A172 (cell line): ENCODE data around the gene APBA3. TPM values are rescaled to one million over a fixed set of nuclear protein-coding genes. Genes with fewer than 3 reads are reported as not detected.
A peak's percentile ranks its signal among the peaks of the same experiment; 100 is the strongest.
"Not testable (repeated sequence)": the region's sequence is repeated elsewhere in the genome, so short reads cannot be mapped to it uniquely, and the experiment has no call there.

ENCODE experiments used
- DNase-seq: peaks from one replicate; pipeline ENCODE4 v3.0.0-alpha.2; 2015; ENCODE audit warnings: low spot score
- total RNA-seq: library from RNA; depleted of rRNA; stranded (reverse); fragments of >200 nt; shearing (Covaris generic); gene quantifications from 2 replicates; pipeline ENCODE4 v1.2.3, GENCODE V29; 2014

The APBA3 gene
- total RNA-seq, 1 experiment from 2014 or later = 28.7 TPM

DNA sequence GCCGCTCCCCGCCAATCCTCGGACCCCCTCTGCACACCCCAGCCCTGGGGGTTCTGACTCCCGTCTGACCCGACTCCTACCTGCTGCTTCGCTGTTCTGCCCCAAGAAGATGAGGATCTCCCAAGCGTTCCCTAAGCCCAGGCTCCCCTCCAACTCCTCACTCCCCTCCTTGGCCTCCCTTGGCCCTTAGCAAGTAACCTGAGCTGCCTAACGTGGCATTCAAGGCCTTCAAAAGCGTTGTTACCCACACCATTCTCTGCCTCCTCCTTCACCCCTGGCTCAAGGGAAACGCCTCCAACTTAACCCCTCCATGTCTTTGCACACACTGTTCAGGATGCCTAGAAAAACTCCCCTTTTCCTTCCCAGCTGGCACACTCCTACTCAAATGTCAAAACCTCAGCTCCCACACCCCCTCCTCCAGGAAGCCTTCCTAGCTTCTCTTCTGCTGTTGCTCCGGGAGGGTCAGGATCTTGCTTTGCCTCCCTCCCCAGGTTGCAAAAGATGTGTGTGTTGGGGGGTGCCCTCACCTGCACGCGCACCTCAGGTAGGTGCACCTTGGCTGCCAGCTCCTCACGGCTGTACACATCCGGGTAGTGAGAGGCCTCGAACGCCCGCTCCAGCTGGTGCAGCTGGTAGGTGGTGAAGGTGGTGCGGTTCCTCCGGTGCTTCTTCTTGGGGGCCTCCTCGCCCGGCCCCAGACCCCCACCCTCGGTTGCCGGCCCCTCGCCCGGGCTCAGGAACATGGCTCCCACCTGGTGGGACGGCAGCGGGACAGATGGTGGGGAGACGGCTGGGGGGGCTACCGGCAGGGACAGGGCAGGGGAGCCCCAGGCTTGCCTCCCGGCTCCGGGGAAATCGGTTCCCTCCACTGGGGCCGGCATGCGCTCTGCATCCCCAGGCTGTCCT is 9.8 kb upstream of the APBA3 start:
- no peak for DNase-seq

DNA sequence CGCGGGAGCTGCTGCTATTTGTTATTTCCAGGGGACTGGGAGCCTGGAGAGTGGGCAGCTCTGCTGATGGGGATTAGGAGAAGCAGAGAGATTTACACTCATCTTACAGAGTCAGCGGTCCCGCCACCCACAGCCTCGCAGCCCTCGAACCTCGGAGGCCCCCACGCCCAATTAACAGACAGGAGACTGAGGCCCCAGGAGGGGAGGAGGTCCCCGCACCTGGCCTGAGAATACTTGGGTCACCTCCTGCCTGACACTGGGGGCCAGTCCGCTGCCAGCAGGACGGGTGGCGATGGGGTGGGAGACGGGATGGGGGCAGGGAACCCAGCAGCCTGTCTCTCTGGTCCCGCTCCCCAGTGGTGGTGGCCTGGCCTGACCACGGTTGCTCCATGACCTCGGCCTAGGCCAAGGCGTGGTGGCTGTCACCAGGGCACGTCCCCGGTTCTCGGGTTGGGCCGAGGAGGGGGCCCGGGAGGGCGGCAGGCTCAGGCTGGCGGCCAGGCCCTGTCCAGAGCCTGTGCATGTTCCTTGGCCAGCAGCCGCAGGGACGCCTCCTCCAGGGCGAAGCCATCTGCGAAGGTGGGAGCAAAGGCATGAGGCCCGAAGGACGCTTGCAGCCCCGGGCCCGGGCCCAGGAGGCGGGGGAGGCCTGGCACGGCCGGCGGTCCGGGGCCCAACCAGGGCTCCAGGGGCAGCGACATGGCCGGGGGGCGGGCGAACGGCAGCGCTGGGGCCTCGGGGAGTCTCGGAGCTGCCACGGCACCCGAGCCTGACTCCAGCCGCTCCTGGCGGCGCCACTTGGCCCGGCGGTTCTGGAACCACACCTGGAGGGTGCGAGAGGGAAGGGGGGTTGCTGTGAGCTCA is 8.9 kb upstream of the APBA3 start:
- DNase-seq = no peak

DNA sequence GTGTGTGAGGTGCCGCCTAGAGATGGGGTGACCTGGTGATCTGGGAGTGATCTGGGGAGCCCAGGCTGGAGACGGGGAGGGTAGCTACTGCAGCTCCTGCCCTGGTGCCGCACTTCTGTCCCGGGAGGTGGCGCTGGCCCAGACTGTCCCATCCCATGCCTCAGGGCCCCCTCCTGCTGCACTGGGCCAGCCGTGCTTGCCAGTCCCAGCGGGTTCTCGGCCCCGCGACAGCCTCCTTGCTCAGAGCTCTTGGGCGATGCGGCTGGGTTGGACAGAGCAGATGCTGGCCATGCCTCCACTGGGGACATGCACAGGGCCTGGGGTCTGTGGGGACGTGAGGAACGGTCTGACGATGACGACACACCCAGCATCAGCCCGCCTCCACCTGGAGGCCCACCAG is 8.0 kb upstream of the APBA3 start:
- no peak for DNase-seq

DNA sequence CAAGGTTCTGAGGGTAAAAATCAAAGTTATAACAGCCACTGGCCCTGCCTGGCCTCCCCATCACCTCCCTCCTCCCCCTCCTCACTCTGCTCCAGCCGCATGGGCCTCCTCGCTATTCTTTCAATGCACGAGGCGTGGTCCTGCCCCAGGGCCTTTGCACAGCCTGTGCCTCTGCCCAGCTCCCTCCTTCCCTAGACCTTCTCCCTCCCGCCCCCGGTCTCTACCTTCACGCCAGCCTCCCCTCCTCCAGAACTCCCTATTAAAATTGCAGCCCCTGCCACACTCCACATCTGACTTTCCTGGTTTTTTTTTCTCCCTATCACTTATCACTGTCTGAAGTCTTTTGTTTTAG is 7.2 kb upstream of the APBA3 start:
- DNase-seq = no peak

DNA sequence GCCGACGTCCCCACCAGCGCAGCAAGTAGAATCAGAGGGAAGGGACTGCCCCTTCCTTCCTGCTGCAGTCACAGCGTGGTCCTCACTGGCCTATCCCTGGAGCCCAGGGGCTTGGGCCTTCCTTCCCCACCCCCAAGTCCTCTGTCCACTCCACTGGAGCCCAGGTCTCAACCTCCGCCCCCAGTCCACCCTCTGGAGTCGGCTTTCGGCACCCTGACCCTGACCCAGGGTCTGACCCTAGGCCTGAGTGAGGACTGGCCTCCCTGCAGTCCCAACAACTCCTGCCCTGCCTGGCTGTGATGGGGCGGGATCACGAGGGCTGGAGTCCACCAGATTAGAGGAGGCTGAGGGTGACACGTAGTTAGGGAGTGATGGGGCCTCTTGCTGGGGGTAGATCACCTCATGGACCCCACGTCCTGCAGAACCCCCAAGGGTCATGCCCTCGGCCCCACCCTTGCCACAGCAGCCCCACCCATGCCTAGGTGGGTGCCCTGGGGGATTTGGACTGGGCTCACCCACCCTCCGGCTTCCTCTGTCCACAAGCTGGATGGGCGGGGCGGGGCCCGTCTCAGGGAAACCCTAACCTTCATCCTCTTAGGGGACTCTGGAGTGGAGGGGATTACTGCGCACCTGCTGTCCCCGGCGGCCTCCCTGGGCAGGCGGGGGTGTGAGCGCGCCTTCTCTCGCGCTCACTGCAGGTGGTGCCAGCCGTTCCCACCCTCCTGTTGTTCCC is 6.7 kb upstream of the APBA3 start:
- DNase-seq = no peak

DNA sequence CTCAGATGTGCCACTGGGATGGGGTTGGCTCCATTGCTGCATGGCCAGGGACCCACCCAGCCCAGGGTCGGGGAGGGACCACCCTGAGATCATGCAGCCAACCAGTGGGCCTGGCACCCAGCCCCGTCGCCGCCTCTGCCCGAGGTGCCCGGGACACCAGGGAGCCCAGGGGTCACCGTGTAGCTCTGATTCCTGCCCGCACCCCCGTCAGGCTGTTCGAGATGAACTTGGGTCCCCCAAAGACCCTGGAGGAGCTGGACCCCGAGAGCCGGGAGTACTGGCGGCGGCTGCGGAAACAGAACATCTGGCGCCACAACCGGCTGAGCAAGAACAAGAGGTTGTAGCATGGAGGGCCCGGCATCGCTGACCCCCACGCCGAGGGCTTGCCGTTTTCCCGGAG is 5.6 kb upstream of the APBA3 start:
- no peak for DNase-seq

DNA sequence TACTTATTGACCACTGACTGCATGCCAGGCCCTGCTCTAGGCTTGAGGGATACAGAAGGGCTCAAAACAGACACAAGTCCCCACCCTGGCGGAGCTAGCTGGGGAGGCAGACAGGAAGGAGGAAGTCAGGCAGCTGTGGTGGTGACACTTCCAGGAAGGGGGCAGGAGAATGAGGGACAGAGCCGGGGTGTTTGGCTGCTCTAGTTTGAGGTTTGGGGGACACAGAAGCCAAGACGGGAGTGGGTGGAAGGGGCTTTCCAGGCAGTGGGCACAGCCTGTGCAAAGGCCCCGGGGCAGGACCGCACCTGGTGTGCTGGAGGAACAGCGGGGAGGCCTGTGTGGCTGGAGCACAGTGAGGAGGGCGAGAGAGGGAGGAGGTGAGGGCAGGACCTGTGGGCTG is 5.0 kb upstream of the APBA3 start:
- DNase-seq = no peak

DNA sequence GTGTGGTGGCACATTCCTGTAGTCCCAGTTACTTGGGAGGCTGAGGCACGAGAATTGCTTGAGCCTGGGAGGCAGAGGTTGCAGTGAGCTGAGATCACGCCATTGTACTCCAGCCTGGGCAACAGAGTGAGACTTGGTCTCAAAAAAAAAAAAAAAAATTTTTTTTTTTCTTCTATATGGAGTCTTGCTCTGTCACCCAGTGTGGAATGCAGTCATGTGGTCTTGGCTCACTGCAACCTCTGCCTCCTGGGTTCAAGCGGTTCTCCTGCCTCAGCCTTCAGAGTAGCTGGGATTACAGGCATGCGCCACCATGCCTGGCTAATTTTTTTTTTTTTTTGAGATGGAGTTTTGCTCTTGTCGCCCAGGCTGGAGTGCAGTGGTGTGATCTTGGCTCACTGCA is 4.3 kb upstream of the APBA3 start:
- DNase-seq = not testable (repeated sequence)

DNA sequence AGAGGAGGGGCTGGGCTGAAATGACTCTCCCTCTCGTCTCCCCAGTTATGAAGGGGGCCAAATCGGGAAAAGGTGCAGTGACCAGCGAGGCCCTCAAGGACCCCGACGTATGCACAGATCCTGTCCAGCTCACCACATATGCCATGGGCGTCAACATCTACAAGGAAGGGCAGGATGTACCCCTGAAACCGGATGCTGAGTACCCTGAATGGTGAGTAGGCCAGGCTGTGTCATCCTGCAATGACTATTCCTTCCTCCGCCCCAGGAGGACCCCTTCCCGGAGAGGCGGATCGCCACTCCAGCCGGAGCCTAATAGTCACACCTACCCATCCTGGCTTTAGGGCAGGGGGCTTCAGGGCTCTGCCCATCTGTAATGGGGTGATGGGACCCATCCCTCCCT is 3.6 kb upstream of the APBA3 start:
- no peak for DNase-seq

DNA sequence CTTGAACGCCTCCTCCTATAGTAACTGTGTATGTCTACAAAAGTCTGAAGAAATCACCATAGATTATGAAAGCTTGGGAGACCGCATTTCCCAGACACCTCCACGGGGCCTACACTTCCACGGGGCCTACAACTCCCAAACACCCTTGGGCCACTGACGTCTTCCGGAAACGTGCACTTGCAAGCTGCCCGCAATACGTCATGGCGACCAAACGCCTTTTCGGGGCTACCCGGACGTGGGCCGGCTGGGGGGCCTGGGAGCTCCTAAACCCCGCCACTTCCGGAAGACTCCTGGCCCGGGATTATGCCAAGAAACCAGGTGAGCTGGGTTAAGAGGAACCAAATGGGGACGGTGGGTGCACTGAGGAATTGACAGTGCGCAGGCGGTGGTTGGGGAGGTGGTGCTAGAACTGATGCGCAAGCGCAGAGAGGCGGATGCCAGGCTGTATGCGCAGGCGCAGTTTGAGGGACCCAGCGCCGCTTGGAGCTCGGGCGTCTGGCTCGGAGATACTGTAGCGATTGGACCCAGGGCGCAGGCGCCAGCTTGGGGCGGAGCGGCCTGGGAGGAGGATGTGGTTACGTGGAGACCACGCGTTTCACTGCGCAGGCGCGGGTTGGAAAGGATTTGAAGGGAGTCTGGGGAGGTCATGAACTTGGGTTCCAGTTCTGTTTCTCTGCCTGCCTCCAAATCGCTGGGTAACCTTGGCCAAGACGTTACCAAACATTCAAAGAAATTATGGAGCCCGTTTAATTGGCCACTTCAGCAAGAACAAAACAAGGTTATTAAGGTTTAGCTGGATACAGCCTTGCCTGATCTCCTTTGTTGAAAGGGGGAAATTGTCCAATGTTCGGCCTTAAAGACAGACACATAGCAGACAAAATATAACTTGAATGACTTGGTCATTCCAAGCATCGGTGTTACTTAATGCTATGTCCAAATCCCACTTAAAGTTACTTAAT is 1.3 kb upstream of the APBA3 start, which contains the start of gene MRPL54:
TSS of gene MRPL54 (plus strand) at position 182 of the 959 bp plus-strand sequence. CDS start at position 201, 19 bp downstream.
- DNase-seq = peak; percentile 99

DNA sequence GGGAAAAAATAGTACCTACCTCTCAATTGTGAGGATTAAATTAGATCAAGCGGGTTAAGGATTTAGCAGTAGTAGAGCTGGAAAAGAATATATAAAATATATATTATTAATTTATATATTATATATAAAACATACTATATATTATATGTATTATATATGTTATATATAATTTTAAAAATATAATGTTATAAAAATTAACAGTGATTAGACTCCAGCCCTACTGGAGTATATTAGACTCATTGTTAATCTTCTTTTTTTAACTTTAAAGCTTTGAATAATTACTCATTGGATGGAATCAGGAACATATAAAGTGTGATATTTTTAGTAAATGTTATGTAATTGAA is 610 bp upstream of the APBA3 start:
- no peak for DNase-seq

DNA sequence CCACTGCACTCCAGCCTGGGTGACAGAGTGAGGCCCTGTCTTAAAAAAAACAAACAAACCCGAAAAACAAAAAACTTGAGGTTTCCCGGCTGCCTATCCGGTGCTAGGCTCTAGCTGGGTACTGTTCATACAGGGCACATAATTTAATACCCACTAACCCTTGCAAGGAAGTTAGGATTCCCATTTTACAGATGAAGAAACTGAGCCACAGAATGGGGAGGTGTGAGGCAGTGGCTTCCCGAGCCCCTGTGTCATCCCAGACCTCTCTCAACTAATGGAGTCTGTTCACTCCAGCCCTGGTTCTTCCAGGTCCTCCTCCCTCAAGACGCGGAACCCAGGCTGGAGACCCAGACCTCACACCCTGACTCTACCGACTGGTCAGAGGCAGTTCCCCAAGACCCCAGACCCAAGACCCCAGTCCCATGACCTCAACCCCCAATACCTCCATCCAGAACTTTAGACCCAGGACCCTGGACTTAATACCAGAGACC is 576 bp downstream of the APBA3 start:
- no peak for DNase-seq

DNA sequence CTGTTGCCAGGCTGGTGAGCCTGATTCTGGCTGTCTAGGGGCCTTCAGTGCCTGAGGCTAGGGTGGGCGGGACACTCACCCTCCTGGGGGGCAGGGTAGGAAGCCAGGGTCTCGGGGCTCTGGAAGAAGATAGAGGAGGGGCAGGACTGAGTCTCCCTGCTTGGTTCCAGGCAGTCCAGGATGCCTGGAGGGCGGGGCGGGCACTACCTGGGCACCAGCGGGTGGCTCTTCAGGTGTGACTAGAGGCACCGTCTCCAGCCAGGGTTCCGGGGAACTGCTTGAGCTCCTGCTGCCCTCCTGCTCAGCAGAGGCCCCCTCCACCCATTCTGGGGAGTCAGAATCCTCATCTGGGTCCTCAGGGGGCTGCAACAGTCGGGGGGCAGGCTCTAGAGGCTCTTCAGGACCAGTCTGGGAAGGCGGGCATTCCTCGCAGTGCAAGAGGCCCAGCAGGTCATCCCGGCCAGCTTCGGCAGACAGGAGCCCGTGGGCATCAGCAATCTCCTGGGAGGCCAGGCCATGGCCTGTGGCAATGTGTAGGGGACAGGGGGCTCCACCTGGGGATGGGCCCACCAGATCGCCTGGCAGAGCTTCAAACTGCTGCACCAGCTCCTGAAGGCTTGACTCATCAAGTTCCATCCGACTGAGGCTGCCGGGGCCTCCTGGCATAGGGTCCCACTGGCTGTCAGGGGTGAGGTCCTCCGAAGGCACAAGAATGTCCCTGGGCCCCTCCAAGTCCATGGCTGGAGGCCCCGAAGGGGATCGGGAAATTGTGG is 1.8 kb downstream of the APBA3 start:
- DNase-seq = no peak

DNA sequence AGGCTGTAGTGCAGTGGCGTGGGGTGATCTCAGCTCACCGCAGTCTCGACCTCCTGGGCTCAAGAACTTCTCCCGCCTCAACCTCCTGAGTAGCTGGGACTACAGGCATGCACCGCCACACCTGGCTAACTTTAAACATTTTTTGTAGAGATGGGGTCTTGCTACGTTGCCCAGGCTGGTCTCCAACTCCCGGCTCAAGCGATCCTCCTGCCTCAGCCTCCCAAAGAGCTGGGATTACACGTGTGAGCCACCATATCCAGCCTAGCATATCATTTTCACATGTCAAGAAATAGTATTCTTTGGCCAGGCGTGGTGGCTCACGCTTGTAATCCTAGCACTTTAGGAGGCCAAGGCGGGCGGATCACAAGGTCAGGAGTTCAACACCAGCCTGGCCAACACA is 3.2 kb downstream of the APBA3 start:
- DNase-seq = not testable (repeated sequence)

DNA sequence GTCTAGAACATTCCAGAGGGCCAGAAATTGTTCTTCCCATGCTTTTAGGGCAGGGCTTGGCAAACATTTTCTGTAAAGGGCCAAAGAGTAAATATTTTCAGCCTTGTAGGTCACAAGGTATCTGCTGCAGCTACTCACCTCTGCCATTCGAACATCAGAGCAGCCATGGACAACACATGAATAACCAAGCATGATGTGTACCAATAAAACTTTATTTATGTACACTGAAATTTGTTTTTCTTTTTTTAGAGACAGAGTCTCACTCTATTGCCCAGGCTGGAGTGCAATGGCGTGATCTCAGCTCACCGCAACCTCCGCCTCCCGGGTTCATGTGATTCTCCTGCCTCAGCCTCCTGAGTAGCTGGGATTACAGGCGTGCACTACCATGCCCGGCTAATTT is 3.8 kb downstream of the APBA3 start:
- DNase-seq = not testable (repeated sequence)

DNA sequence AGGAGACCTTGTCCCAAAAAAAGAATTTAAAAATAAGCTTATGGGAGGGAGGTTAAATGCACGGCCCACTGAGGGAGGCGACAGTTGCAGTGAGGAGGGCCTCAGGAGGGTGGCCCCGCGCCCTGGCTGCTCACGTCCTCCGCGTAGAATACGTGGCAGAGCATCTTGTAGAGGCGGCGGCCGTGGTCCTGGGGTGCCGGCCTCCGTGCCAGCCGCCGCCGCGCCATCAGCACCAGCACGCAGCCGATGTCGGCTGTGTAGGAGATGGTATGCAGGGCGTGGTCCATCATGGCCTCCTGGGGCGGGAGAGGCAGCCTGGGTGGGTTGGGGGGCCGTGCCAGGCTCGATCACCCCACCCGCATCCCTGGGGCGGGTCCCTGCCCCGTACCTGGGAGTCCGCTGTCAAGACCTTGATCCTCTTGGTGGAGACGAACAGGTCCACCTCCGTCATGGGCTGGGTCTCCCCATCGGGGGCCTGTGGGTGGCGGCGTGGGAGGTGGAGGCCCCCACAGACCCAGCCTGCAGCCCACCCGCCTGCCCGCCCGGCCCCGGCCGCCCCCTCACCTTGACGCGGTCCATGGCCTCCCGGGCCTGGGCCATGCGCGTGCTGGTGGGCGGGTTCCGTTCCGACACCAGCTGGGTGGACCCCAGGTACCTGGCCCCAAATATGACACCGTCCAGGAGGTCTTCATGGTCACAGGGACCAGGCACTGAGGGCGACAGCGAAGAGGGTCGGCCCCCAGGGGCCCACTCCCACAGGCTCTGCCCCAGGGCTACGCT is 7.7 kb downstream of the APBA3 start:
- no peak for DNase-seq

DNA sequence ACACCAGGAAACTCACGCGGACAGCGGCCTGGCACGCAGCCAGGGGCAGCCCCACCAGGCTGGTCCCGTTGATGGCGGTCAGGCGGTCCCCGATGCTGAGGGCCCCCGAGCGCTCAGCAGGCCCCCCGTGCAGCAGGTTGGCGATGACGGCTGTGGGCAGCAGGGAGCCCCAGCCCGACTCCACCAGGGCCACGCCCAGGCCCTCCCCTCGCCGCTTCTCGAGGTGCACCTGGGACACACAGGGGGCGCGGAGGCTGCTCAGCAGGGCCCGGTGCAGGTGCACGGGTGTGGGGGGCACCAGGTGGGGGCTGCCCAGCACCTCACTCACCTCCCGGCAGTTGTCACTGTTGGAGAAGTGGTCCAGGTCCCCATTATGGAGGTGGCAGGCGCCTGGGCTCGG is 9.0 kb downstream of the APBA3 start:
- DNase-seq = no peak

DNA sequence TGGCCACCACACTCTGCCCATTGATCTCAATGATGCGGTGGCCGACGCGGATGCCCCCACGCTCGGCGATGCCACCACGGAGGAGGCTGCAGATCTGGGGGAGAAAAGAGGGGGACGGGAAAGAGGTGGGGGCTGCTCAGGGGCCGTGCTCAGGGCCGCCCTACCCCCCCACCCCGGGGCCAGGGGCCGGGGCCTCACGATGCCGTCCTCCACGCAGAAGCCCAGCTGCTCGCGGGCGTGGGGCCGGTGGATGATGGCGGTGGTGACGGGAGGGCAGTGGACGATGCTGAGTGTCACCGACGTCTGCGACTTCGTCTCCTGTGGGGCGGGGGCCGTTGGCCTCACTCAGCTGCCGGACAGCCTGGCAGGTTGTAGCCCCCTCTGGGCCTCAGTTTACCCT is 10.3 kb downstream of the APBA3 start:
- no peak for DNase-seq

DNA sequence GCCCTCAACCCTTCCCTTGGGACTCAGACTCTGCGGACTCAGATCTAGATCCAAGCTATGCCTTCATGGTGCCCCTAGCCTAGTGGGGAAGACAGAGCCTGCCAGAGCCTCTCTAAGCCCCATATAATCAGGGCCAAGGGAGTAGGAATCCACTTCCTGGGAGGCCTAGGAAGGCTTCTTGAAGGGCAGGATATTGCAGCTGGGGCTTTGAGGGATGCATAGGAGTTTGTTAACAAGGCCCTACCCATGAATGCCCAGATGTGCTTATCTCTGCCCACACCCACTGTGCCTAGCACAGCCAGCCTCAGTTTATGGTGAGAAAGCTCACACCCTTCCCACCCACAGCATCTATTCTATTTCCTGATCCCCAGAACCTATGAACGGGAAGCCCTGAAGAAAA is 11.3 kb downstream of the APBA3 start:
- no peak for DNase-seq
